OCI-LY7 (cell line): ENCODE results near the gene CD2BP2. TPM values are rescaled to one million over a fixed set of nuclear protein-coding genes. Genes with fewer than 3 reads are reported as not detected.

Experiments used
- BruUV-seq: library from RNA; stranded (reverse); fragments of 400-500 nt; replicated peaks from 2 replicates; lab custom pipeline; 2021; lab: Mats Ljungman, UMichigan
- CTCF ChIA-PET: fragments of 300-600 bp; sonication (Branson Sonifier 250); formaldehyde crosslinking; loops from one replicate; lab custom pipeline; 2022; ENCODE audit warnings: antibody characterized with exemption; ENCODE audit not compliant: unreplicated experiment; lab: Charles Lee
- POLR2A ChIA-PET: fragments of 300-600 bp; sonication (Branson Sonifier 250); formaldehyde crosslinking; loops from one replicate; lab custom pipeline; 2022; ENCODE audit warnings: antibody characterized with exemption; lab: Charles Lee
- DNase-seq: peaks from one replicate; pipeline ENCODE4 v3.0.0-alpha.2; 2015; ENCODE audit warnings: low spot score
- H2AFZ ChIP-seq: fragments of 200-600 bp; sonication (generic), shearing (Covaris generic); 2 replicates; pipeline ENCODE4 v1.6.1; 2014; ENCODE audit warnings: mild to moderate bottlenecking, antibody characterized with exemption, low read length, moderate library complexity
- H3K27ac ChIP-seq: fragments of 200-600 bp; sonication (generic); 2 replicates; pipeline ENCODE4 v1.5.1; 2014; ENCODE audit warnings: mixed run types, low read depth, mild to moderate bottlenecking, moderate library complexity, low read length, inconsistent platforms; ENCODE audit not compliant: poor library complexity, severe bottlenecking
- H3K36me3 ChIP-seq: fragments of 200-600 bp; sonication (generic); 2 replicates; pipeline ENCODE4 v1.6.1; 2014; ENCODE audit warnings: mild to moderate bottlenecking, antibody characterized with exemption, low read length, moderate library complexity, mixed read lengths; ENCODE audit not compliant: insufficient read depth
- H3K4me1 ChIP-seq: fragments of 200-600 bp; sonication (generic); 2 replicates; pipeline ENCODE4 v1.5.1; 2014; ENCODE audit warnings: mild to moderate bottlenecking, low read length; ENCODE audit not compliant: insufficient read depth, poor library complexity, severe bottlenecking
- H3K4me2 ChIP-seq: fragments of 200-600 bp; sonication (generic); 2 replicates; pipeline ENCODE4 v1.6.1; 2014; ENCODE audit warnings: mild to moderate bottlenecking, low read length
- H3K4me3 ChIP-seq: fragments of 200-600 bp; sonication (generic); 2 replicates; pipeline ENCODE4 v1.5.1; 2014; ENCODE audit warnings: mild to moderate bottlenecking, low read depth, low read length; ENCODE audit not compliant: poor library complexity, severe bottlenecking
- H3K79me2 ChIP-seq: fragments of 200-600 bp; sonication (generic); 2 replicates; pipeline ENCODE4 v1.6.1; 2016; ENCODE audit warnings: low read depth, mild to moderate bottlenecking, low read length, moderate library complexity, mixed read lengths; ENCODE audit not compliant: insufficient read depth
- H3K9me2 ChIP-seq: fragments of 200-600 bp; sonication (generic); 2 replicates; pipeline ENCODE4 v1.6.1; 2016; ENCODE audit warnings: mild to moderate bottlenecking, low read length, mixed read lengths; ENCODE audit not compliant: insufficient read depth
- H3K9me3 ChIP-seq: fragments of 200-600 bp; sonication (generic); 2 replicates; pipeline ENCODE4 v1.6.1; 2014; ENCODE audit warnings: mild to moderate bottlenecking, mixed run types, low read length, mixed read lengths
- H4K20me1 ChIP-seq: fragments of 200-600 bp; sonication (generic); 2 replicates; pipeline ENCODE4 v1.6.1; 2014; ENCODE audit warnings: mild to moderate bottlenecking, antibody characterized with exemption, low read length, moderate library complexity, mixed read lengths; ENCODE audit not compliant: insufficient read depth
- CTCF ChIP-seq: fragments of 200-600 bp; sonication (generic); conservative IDR thresholded peaks from 2 replicates; pipeline ENCODE4 v1.5.1; 2014; ENCODE audit warnings: mild to moderate bottlenecking, antibody characterized with exemption, low read length, moderate library complexity, mixed read lengths
- EZH2phosphoT487 ChIP-seq: fragments of 200-600 bp; sonication (generic); IDR thresholded peaks from 2 replicates; pipeline ENCODE4 v1.6.1; 2018; ENCODE audit warnings: low read depth, borderline replicate concordance, mild to moderate bottlenecking, mixed run types, antibody characterized with exemption, low read length, moderate library complexity, mixed read lengths
- intact Hi-C: fragments of 100-400 bp; cut with micrococcal nuclease; formaldehyde crosslinking; loops from one replicate; pipeline ENCODE4 v1.10.0; 2022; ENCODE audit not compliant: unreplicated experiment
- total RNA-seq, 2 experiments: library from RNA; depleted of rRNA in 1 of 2; stranded (reverse); fragments of >200 nt in 1 of 2; shearing (Covaris generic) in 1 of 2; gene quantifications; 2 replicates each; pipeline ENCODE4 v1.2.3, GENCODE V29; 2014 to 2022

CD2BP2 gene
- total RNA-seq, 2 experiments from 2014 or later: 69.2 to 111 TPM

DNA sequence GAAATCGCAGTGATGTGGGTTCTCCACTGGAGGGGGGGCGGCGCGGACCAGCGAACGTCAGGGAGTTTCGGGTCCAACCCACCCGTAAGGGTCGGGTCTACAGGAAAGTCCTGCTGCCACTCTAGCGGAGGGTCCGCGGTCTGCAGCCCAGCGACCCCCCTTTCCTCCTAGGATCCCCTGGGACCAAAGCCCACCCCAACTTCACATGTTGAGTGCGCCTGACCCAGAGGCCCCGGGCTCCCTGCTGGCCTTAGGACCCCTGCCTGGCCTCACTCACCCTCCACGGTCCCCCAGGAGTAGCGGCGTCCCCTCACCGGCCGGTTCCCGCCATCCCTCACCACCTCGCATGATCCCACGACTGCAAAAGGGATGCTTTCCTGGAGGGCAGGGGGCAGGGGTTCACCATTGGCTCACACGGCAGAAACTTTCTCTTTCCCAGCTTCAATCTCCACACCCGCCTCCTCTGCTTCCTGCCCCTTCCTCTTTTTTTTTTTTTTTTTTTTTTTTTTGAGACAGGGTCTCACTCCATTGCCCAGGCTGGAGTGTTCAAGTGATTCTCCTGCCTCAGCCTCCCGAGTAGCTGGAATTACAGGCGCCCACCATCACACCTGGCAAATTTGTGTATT is 24.2 kb upstream of the CD2BP2 start:
- Histone ChIP-seq H3K36me3 (peaks cover 21% of the 10 kb centered on the region), H2AFZ (no peak overlapping the region), H3K4me1 (peaks cover 52% of the 10 kb centered on the region), H3K9me2 (no peaks in the 10 kb centered on the region), H3K79me2 (peaks cover 35% of the 10 kb centered on the region; the same call in 1 of the 2 replicates), H3K4me3 (peak overlapping the region; percentile 74), H3K27ac (peak overlapping the region; percentile 97), H3K9me3 (no peaks in the 10 kb centered on the region), H3K4me2 (peak overlapping the region; percentile 98), H4K20me1 (no peaks in the 10 kb centered on the region)
- ChIA-PET CTCF (interaction anchor here (0.6 kb wide), 1 partner anchor 361 kb away, joined by 3 read pairs; no protein-coding TSS in a partner anchor), POLR2A (interaction anchor here (2.8 kb wide), 1 partner anchor 8 kb away, joined by 10 read pairs; the partner anchor contains the start of gene TBC1D10B)
- no TSS peak for BruUV-seq
- DNase-seq: no peak
- no peak for TF ChIP-seq CTCF
- no peak for TF ChIP-seq EZH2phosphoT487
- intact Hi-C loops: loop anchor here (2.0 to 10.0 kb wide), 2 partner anchors 30 to 384 kb away; partner anchors contain the start of genes HIRIP3 and INO80E

DNA sequence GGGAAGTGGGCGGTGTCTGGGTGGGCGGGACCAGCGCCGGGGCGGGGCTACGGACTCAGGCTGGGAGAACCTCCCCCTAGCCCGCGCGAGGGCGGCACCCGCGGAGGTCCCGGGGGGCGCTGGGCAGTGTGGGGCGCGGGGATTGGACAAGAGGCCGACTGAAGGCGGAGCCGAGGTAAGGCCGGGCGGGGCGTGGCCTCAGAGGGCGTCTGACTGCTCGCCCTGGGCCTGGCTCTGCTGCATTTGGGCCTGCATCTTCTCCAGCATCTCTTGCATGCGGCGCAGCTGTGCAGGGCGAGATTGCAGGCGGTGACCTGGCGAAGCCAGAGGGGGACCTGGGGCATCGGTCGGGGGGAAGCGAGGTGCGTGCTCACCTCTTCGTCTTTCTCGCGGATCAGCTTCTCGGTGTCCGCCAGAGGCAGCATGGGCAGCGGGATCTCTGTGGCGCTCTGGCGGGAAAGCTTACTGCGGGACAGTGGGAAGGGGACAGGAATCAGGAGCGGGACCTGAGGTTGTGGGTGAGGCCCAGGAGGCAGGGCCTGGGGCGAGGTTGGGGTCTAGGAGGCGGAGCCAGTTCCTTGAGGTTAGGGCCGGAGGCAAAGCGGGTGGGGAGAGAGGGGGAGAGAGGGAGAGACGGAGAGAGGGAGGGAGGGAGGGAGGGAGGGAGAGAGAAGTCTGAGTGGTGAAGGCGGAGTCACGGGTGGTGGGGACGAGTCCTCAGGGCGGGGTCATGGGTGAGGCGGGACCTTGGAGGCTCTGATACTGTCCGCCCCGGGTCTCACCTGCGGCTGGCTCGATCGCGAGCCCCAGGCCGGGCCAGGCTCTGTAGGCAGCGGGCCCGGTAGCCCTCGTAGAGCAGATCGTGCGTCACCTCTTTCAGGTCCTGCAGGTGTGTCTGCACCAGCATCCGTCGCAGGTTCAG is 23.4 kb upstream of the CD2BP2 start:
- Histone ChIP-seq H4K20me1 (no peaks in the 10 kb centered on the region), H3K9me3 (no peaks in the 10 kb centered on the region), H3K36me3 (peaks cover 21% of the 10 kb centered on the region), H2AFZ (no peak overlapping the region), H3K4me1 (peaks cover 52% of the 10 kb centered on the region), H3K27ac (peak overlapping the region; percentile 97), H3K4me3 (peak overlapping the region; percentile 74), H3K9me2 (no peaks in the 10 kb centered on the region), H3K79me2 (peaks cover 34% of the 10 kb centered on the region; the same call in 1 of the 2 replicates), H3K4me2 (peak overlapping the region; percentile 100)
- TSS peak; percentile 41 for BruUV-seq
- ChIA-PET CTCF (interaction anchor here (0.6 kb wide), 1 partner anchor 246 kb away, joined by 5 read pairs; no protein-coding TSS in a partner anchor), POLR2A (interaction anchor here (0.7 to 2.8 kb wide), 2 partner anchors 7 to 19 kb away, joined by 5 to 10 read pairs; partner anchors contain the start of gene TBC1D10B)
- TF ChIP-seq CTCF: no peak
- TF ChIP-seq EZH2phosphoT487: no peak
- intact Hi-C loops: loop anchor here (1.0 to 10.0 kb wide), 3 partner anchors 17 to 384 kb away; partner anchors contain the start of genes HIRIP3, INO80E and ZNF48
- DNase-seq: peak; percentile 99
